ENCODE results near the gene UGDH.

Gene UGDH

GRCh38 chr4:39497909-39498726 is 29.1 kb downstream of the UGDH start:
- no peaks in the 10 kb centered on the region for H3K4me1 ChIP-seq
- no peak overlapping the region for H3K4me2 ChIP-seq
- no peak overlapping the region for H3K9ac ChIP-seq
- no peak for TF ChIP-seq Cebpa-rat (IDR thresholded peaks at IDR 0.05)
- H3K36me3 ChIP-seq, result peaks cover 43% of the 10 kb centered on the region
- no peaks in the 10 kb centered on the region for H4K20me1 ChIP-seq
- H3K4me3 ChIP-seq, result no peak overlapping the region
- no peaks in the 10 kb centered on the region for H3K9me3 ChIP-seq
- no peaks in the 10 kb centered on the region for H3K27me3 ChIP-seq
- H3K27ac ChIP-seq, result no peak overlapping the region

GRCh38 chr4:39495446-39496213 is 31.6 kb downstream of the UGDH start:
- no peak overlapping the region for H3K27ac ChIP-seq
- peaks cover 6% of the 10 kb centered on the region for H3K4me1 ChIP-seq
- TF ChIP-seq Cebpa-rat (IDR thresholded peaks at IDR 0.05), result no peak
- no peaks in the 10 kb centered on the region for H3K27me3 ChIP-seq
- no peaks in the 10 kb centered on the region for H3K9me3 ChIP-seq
- no peak overlapping the region for H3K4me3 ChIP-seq
- H3K9ac ChIP-seq, result no peak overlapping the region
- no peaks in the 10 kb centered on the region for H4K20me1 ChIP-seq
- no peak overlapping the region for H3K4me2 ChIP-seq
- peaks cover 19% of the 10 kb centered on the region for H3K36me3 ChIP-seq

DNA sequence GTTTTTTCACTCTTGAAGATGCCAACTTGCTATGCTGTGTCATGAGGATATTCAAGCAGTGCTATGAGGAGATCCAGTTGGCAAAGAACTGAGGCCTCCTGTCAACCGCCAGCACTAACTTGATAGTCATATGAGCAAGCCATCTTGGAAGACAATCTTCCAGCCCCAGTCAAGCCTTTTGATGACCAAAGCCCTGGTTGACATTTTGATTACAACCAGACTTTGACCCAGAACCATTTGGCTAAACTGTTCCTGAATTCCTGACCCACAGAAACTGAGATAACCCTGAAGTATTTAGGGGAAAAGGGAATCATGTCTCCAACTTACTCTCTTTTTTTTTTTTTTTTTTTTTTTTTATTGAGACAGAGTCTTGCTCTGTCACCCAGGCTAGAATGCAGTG is 32.9 kb downstream of the UGDH start:
- Histone ChIP-seq H3K4me3 (no peak overlapping the region), H4K20me1 (no peaks in the 10 kb centered on the region), H3K27ac (no peak overlapping the region), H3K4me1 (peaks cover 6% of the 10 kb centered on the region), H3K4me2 (no peak overlapping the region), H3K9me3 (no peaks in the 10 kb centered on the region), H3K9ac (no peak overlapping the region), H3K36me3 (peaks cover 8% of the 10 kb centered on the region), H3K27me3 (no peaks in the 10 kb centered on the region)
- TF ChIP-seq Cebpa-rat (IDR thresholded peaks at IDR 0.05), result no peak

DNA sequence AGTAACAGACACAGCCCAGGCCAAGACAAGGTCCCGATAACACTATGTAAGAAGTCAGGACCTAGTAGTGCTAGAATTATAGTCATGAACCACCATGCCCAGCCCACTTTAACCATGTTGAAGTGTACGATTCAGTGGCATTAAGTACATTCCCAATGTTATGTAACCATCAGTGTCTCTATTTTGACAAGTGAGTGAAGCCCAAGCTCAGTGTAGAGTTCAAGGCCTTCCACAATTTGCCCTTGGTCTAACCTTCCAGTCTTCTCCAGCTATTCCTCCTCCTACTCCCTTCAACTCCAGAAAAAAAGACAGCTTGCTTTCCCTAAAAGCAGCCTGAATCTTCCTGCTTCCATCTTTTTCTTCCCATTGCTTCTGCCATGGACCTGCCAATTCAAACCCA is 36.9 kb downstream of the UGDH start:
- TF ChIP-seq Cebpa-rat (IDR thresholded peaks at IDR 0.05), result no peak
- Histone ChIP-seq H3K9ac (no peak overlapping the region), H3K27ac (no peak overlapping the region), H3K27me3 (no peaks in the 10 kb centered on the region), H4K20me1 (no peaks in the 10 kb centered on the region), H3K36me3 (no peaks in the 10 kb centered on the region), H3K4me1 (peaks cover 6% of the 10 kb centered on the region), H3K9me3 (peaks cover 2% of the 10 kb centered on the region), H3K4me2 (no peak overlapping the region), H3K4me3 (no peak overlapping the region)

DNA sequence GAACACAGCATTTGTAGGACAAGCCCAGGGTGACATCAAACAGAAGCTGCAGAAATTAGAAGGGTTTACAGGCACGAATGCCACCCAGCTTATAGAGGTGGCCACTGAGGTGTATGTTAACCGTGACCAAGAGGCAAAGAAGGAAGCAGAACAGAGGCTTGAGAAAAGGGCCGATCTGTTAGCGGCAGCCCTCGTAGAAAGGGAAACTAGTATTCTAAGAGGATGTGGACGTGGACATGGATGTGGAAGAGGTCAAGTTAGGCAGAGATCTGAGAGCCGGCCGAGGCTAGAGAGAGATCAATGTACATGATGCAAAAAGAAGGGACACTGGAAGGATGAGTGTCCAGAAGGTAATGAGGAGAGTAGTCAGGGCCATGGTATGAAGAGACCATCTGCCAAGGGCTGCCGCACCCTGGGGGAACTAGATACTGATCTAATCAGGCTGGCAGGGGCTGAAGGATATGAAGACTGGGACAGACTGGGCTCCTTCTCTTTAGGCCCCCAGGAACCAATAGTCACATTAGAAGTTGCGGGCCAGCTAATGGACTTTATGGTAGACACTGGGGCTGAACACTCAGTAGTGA is 40.9 kb downstream of the UGDH start:
- Histone ChIP-seq H3K4me2 (no peak overlapping the region), H3K9me3 (peaks cover 21% of the 10 kb centered on the region), H3K27me3 (no peaks in the 10 kb centered on the region), H3K4me1 (no peaks in the 10 kb centered on the region), H3K4me3 (no peak overlapping the region), H4K20me1 (no peaks in the 10 kb centered on the region), H3K9ac (no peak overlapping the region), H3K36me3 (no peaks in the 10 kb centered on the region), H3K27ac (no peak overlapping the region)
- no peak for TF ChIP-seq Cebpa-rat (IDR thresholded peaks at IDR 0.05)

DNA sequence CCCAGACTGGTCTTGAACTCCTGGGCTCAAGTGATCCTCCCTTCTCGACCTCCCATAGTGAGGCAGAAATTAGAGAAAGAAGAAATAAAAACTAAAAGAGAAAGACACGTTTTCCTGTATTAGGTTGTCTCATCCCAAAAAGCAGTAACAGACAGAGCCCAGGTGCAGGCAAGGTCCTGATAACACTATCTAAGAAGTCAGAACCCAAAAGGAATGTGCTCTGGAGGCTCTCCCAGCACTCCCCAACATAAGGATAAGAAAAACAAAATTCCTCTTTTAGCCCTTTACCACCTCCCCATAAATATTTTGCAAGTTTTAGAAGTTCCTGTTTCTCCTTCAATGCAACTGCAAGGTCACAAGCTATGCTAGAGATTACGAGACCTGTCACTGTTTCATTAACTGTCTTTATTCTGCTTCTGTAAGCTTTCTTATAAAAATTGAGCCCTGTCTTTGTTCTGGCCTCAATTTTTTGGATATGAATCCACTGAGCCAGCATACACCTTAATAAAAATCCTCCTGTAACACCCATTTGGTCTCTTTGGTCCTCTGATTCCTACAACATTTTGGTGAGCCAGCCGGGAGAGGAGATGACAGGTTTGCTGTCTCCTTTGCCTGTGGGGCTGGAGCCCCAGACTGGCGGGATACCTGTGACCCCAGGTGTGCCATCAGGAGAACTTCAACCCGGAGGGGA is 42.5 kb downstream of the UGDH start:
- TF ChIP-seq Cebpa-rat (IDR thresholded peaks at IDR 0.05), result no peak

DNA sequence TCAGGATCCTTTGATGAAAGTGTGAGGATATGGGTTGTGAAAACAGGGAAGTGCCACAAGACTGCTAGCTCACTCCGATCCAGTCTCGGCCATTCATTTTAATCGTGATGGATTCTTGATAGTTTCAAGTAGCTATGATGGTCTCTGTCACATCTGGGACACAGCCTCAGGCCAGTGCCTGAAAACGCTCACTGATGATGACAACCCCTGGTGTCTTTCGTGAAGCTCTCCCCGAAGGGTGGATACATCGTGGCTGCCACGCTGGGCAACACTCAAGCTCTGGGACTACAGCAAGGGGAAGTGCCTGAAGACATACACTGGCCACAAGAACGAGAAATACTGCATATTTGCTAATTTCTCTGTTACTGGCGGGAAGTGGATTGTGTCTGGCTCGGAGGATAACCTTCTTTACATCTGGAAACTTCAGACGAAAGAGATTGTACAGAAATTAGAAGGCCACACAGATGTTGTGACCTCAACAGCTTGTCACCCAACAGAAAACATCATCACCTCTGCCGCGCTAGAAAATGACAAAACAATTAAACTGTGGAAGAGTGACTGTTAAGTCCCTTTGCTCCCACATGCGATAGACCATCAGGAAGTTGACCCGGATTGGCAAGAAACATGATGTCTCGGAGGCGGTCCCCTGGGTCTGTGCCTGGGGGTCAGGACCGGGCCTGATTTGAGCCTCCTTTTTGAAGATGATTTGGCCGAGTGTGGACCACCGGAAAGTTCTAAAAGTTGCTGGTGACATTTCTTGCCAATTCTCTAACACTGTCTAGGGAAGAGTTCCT is 46.1 kb downstream of the UGDH start:
- TF ChIP-seq Cebpa-rat (IDR thresholded peaks at IDR 0.05), result no peak
- Histone ChIP-seq H3K27ac (no peak overlapping the region), H4K20me1 (no peaks in the 10 kb centered on the region), H3K27me3 (no peaks in the 10 kb centered on the region), H3K4me2 (no peak overlapping the region), H3K4me1 (no peaks in the 10 kb centered on the region), H3K36me3 (peaks cover 15% of the 10 kb centered on the region), H3K9ac (no peak overlapping the region), H3K9me3 (peaks cover 21% of the 10 kb centered on the region), H3K4me3 (no peak overlapping the region)

More for the DNA sequence above, 42.5 kb downstream of the UGDH start:
- no peak overlapping the region for H3K27ac ChIP-seq
- H3K9ac ChIP-seq, result no peak overlapping the region
- no peaks in the 10 kb centered on the region for H3K4me1 ChIP-seq
- no peak overlapping the region for H3K4me3 ChIP-seq
- no peaks in the 10 kb centered on the region for H3K36me3 ChIP-seq
- peaks cover 21% of the 10 kb centered on the region for H3K9me3 ChIP-seq
- no peaks in the 10 kb centered on the region for H4K20me1 ChIP-seq
- H3K27me3 ChIP-seq, result no peaks in the 10 kb centered on the region
- H3K4me2 ChIP-seq, result no peak overlapping the region

DNA sequence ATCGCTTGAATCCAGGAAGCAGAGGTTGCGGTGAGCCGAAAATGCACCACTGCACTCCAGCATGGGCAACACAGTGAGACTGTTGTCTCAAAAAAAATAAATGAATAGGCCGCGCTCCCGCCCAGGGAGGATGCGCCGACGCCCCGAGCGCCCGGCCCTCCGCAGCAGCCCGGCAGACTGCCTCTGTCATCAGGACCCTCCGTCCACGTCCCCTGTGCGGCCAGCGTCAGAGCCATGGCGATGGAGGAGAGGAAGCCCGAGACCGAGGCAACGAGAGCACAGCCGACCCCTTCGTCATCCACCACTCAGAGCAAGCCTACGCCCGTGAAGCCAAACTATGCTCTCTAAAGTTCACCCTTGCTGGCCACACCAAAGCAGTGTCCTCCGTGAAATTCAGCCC is 47.0 kb downstream of the UGDH start:
- Histone ChIP-seq H3K27me3 (no peaks in the 10 kb centered on the region), H3K36me3 (peaks cover 16% of the 10 kb centered on the region), H3K4me1 (no peaks in the 10 kb centered on the region), H4K20me1 (no peaks in the 10 kb centered on the region), H3K27ac (no peak overlapping the region), H3K9ac (no peak overlapping the region), H3K4me3 (no peak overlapping the region), H3K9me3 (peaks cover 18% of the 10 kb centered on the region), H3K4me2 (no peak overlapping the region)
- no peak for TF ChIP-seq Cebpa-rat (IDR thresholded peaks at IDR 0.05)

Data from BLaER1 (cell line).